Loucy (cell line): Measurements from ENCODE around the gene GPC3.

Experiments
- H2AFZ ChIP-seq: fragments of 200-600 bp; sonication (generic); 2 replicates; pipeline ENCODE4 v1.6.0; 2016; ENCODE audit warnings: antibody characterized with exemption, mild to moderate bottlenecking, low read length, moderate library complexity
- H3F3A ChIP-seq: fragments of 200-600 bp; 2 replicates; pipeline ENCODE4 v1.6.0; 2016; ENCODE audit warnings: antibody characterized with exemption, low read depth, mild to moderate bottlenecking
- H3K27me3 ChIP-seq: fragments of 200-600 bp; sonication (generic); 2 replicates; pipeline ENCODE4 v1.6.1; 2014; ENCODE audit warnings: low read length, mild to moderate bottlenecking; ENCODE audit not compliant: insufficient read depth, poor library complexity, severe bottlenecking
- H3K36me3 ChIP-seq: fragments of 200-600 bp; sonication (generic); 2 replicates; pipeline ENCODE4 v1.6.1; 2016; ENCODE audit warnings: low read length; ENCODE audit not compliant: insufficient read depth
- H3K4me1 ChIP-seq: fragments of 200-600 bp; sonication (generic); 2 replicates; pipeline ENCODE4 v1.5.1; 2014; ENCODE audit warnings: low read length, mild to moderate bottlenecking; ENCODE audit not compliant: insufficient read depth, poor library complexity, severe bottlenecking
- H3K4me2 ChIP-seq: fragments of 200-600 bp; sonication (generic); 2 replicates; pipeline ENCODE4 v1.6.0; 2014; ENCODE audit warnings: antibody characterized with exemption, low read length, low read depth, mild to moderate bottlenecking; ENCODE audit not compliant: poor library complexity, severe bottlenecking
- H3K4me3 ChIP-seq: fragments of 200-600 bp; sonication (generic); 2 replicates; pipeline ENCODE4 v1.5.1; 2014; ENCODE audit warnings: low read length, mild to moderate bottlenecking, mixed read lengths; ENCODE audit not compliant: poor library complexity, severe bottlenecking
- H3K79me2 ChIP-seq: fragments of 200-600 bp; sonication (generic); 2 replicates; pipeline ENCODE4 v1.6.1; 2014; ENCODE audit warnings: low read length; ENCODE audit not compliant: insufficient read depth
- H3K9ac ChIP-seq: fragments of 200-600 bp; sonication (generic); 2 replicates; pipeline ENCODE4 v1.6.0; 2014; ENCODE audit warnings: mild to moderate bottlenecking, low read depth, low read length, moderate library complexity; ENCODE audit not compliant: poor library complexity, severe bottlenecking
- H3K9me2 ChIP-seq: fragments of 200-600 bp; sonication (generic); replicated peaks from 2 replicates; pipeline ENCODE4 v1.6.1; 2016; ENCODE audit warnings: low read depth, low read length, mixed read lengths
- H3K9me3 ChIP-seq: fragments of 200-600 bp; sonication (generic); 2 replicates; pipeline ENCODE4 v1.6.1; 2014; ENCODE audit warnings: mild to moderate bottlenecking, antibody characterized with exemption, low read length, low read depth; ENCODE audit not compliant: insufficient read depth
- H4K20me1 ChIP-seq: fragments of 200-600 bp; sonication (generic); 2 replicates; pipeline ENCODE4 v1.6.0; 2014; ENCODE audit warnings: antibody characterized with exemption, low read length, mild to moderate bottlenecking; ENCODE audit not compliant: insufficient read depth, poor library complexity, severe bottlenecking
- CTCF ChIP-seq: fragments of 200-600 bp; sonication (generic); conservative IDR thresholded peaks from 2 replicates; pipeline ENCODE4 v1.5.1; 2014; ENCODE audit warnings: mild to moderate bottlenecking, antibody characterized with exemption, low read length
- EZH2phosphoT487 ChIP-seq: fragments of 200-600 bp; IDR thresholded peaks from 2 replicates; pipeline ENCODE4 v1.6.1; 2018; ENCODE audit warnings: antibody characterized with exemption, mild to moderate bottlenecking, moderate library complexity, borderline replicate concordance

The GPC3 gene

GRCh38 chrX:133818019-133818418, 167.4 kb downstream of the GPC3 start:
- Histone ChIP-seq H3K79me2 (no peaks in the 10 kb centered on the region), H3F3A (no peaks in the 10 kb centered on the region), H4K20me1 (no peaks in the 10 kb centered on the region), H2AFZ (no peak overlapping the region), H3K36me3 (no peaks in the 10 kb centered on the region), H3K27me3 (no peaks in the 10 kb centered on the region), H3K4me2 (no peak overlapping the region), H3K9me3 (no peaks in the 10 kb centered on the region), H3K9me2 (no peaks in the 10 kb centered on the region), H3K4me1 (no peaks in the 10 kb centered on the region), H3K4me3 (no peak overlapping the region), H3K9ac (no peak overlapping the region)
- TF ChIP-seq EZH2phosphoT487: no peak

GRCh38 chrX:133815496-133815895, 169.9 kb downstream of the GPC3 start:
- no peaks in the 10 kb centered on the region for H3K9me3 ChIP-seq
- no peaks in the 10 kb centered on the region for H3K4me1 ChIP-seq
- no peaks in the 10 kb centered on the region for H3F3A ChIP-seq
- H3K4me3 ChIP-seq: no peak overlapping the region
- no peak overlapping the region for H3K9ac ChIP-seq
- no peaks in the 10 kb centered on the region for H3K9me2 ChIP-seq
- H3K79me2 ChIP-seq: no peaks in the 10 kb centered on the region
- TF ChIP-seq EZH2phosphoT487 (no peak), CTCF (no peak)
- H2AFZ ChIP-seq: no peak overlapping the region
- H3K27me3 ChIP-seq: no peaks in the 10 kb centered on the region
- H4K20me1 ChIP-seq: no peaks in the 10 kb centered on the region
- H3K36me3 ChIP-seq: no peaks in the 10 kb centered on the region
- no peak overlapping the region for H3K4me2 ChIP-seq

GRCh38 chrX:133813971-133814370, 171.4 kb downstream of the GPC3 start:
- no peaks in the 10 kb centered on the region for H3K36me3 ChIP-seq
- H2AFZ ChIP-seq: no peak overlapping the region
- H3K4me3 ChIP-seq: no peak overlapping the region
- no peaks in the 10 kb centered on the region for H3F3A ChIP-seq
- no peaks in the 10 kb centered on the region for H3K9me3 ChIP-seq
- H4K20me1 ChIP-seq: no peaks in the 10 kb centered on the region
- no peaks in the 10 kb centered on the region for H3K27me3 ChIP-seq
- H3K9ac ChIP-seq: no peak overlapping the region
- H3K79me2 ChIP-seq: no peaks in the 10 kb centered on the region
- H3K4me2 ChIP-seq: no peak overlapping the region
- no peaks in the 10 kb centered on the region for H3K4me1 ChIP-seq
- no peaks in the 10 kb centered on the region for H3K9me2 ChIP-seq
- no peak for TF ChIP-seq EZH2phosphoT487
- no peak for TF ChIP-seq CTCF

GRCh38 chrX:133812402-133812801, 173.0 kb downstream of the GPC3 start:
- no peaks in the 10 kb centered on the region for H4K20me1 ChIP-seq
- TF ChIP-seq EZH2phosphoT487 (no peak), CTCF (no peak)
- H3K9me3 ChIP-seq: no peaks in the 10 kb centered on the region
- H3K27me3 ChIP-seq: no peaks in the 10 kb centered on the region
- no peak overlapping the region for H3K4me3 ChIP-seq
- H3K9me2 ChIP-seq: no peaks in the 10 kb centered on the region
- no peak overlapping the region for H3K9ac ChIP-seq
- H3K79me2 ChIP-seq: no peaks in the 10 kb centered on the region
- H2AFZ ChIP-seq: no peak overlapping the region
- H3F3A ChIP-seq: no peaks in the 10 kb centered on the region
- no peaks in the 10 kb centered on the region for H3K36me3 ChIP-seq
- no peak overlapping the region for H3K4me2 ChIP-seq
- no peaks in the 10 kb centered on the region for H3K4me1 ChIP-seq
